ENCODE data around the gene RNLS.

The RNLS gene

DNA sequence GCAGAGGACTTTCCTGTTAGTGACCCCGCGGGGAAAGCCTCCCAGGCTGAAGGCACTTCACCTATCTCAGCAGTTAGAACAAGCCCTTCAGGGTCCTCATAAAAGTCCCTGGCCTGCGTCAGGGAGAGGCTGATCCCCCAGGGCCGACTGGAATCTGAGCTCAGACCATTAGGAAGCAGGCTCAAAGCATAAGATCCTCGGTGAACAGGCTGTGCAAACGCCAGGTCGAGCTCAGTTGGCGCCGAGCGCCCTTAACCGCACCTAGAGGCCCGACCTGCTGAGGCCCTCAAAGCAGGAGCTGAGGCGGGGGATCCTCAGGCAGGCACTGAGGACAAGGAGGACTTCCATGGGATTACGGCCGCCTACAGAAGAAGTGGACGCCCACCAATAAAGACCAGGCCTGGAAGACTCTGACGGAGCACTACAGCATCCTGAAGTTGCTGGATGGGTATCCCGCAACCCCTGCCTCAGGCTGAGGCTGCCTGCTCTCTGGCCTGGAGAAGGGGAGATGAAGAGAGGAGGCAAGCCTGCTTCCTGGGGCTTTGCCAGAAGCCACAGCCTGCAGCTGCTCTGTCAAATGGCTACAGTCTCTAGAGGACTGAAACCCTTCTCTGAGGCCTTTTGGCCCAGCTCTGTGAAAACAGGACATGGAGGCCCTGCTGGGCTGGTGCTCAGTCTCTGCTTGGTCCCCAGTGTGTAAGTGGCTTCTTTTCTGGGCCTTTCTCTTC lies 33.3 kb upstream of the RNLS start:
- POLR2A ChIA-PET (ENCODE audit: low non-redundant PET), result no interaction called here
- no peak overlapping the region for H3K27ac ChIP-seq
- TF ChIP-seq, protein P1, sequence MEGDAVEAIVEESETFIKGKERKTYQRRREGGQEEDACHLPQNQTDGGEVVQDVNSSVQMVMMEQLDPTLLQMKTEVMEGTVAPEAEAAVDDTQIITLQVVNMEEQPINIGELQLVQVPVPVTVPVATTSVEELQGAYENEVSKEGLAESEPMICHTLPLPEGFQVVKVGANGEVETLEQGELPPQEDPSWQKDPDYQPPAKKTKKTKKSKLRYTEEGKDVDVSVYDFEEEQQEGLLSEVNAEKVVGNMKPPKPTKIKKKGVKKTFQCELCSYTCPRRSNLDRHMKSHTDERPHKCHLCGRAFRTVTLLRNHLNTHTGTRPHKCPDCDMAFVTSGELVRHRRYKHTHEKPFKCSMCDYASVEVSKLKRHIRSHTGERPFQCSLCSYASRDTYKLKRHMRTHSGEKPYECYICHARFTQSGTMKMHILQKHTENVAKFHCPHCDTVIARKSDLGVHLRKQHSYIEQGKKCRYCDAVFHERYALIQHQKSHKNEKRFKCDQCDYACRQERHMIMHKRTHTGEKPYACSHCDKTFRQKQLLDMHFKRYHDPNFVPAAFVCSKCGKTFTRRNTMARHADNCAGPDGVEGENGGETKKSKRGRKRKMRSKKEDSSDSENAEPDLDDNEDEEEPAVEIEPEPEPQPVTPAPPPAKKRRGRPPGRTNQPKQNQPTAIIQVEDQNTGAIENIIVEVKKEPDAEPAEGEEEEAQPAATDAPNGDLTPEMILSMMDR (conservative IDR thresholded peaks at IDR 0.05; ENCODE audit: low read depth), result no peak
- CTCF ChIA-PET, result interaction anchor here (0.6 to 1.3 kb wide), 2 partner anchors 71 to 176 kb away, joined by 3 to 6 read pairs; no protein-coding TSS in a partner anchor
- no peak for DNase-seq (ENCODE audit: low spot score)

DNA sequence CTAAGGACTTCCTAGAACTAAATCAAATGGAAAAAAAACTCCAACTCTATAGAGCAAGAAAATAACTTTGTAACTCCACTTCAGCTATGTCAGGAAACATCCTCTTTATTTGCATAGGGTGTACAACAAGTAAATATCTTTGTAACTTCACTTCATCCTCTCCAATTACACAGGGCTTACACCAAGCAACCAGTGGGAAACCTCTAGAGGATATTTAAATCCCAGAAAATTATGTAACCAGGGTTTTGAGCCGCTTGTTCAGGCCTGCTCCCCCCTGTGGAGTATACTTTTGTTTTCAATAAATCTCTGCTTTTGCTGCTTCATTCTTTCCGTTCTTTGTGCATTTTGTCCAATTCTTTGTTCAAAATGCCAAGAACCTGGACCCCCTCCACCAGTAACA lies 25.7 kb upstream of the RNLS start:
- ChIA-PET CTCF (no interaction called here), POLR2A (ENCODE audit: low non-redundant PET) (no interaction called here)
- TF ChIP-seq, protein P1 (conservative IDR thresholded peaks at IDR 0.05; ENCODE audit: low read depth), result no peak
- no peak overlapping the region for H3K27ac ChIP-seq
- no peak for DNase-seq (ENCODE audit: low spot score)

DNA sequence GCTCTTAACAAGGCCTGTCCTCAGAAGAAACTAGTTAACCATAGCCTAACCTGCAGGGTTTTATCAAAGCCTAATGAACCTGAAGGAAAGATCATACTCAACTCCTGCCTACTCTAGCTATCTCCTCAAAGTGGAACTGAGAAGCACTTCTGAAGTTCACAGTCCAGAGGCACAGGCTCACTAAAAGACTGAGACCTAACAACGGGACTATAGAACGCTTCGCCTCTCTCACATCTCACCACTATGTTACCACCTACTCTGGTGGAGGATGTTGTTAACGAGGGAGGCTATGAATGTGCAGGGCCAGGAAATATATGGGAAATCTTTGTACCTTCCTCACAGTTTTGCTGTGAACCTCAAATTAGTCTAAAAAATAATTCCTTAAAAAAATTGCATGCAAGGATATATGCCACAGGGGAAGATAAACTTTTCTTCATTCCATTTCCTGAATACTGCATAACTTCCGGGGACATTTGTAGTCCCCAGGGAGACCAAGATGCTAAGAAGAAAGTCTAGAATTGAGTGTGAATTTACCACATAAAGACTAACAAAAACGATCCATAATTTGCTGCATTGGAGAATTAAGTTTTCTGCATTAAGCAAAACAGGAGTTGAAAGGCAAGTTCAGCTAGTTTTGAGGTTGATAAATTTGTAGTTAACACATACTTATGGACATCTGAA lies 25.1 kb upstream of the RNLS start:
- no peak for DNase-seq (ENCODE audit: low spot score)
- ChIA-PET POLR2A (ENCODE audit: low non-redundant PET) (no interaction called here), CTCF (no interaction called here)
- no peak overlapping the region for H3K27ac ChIP-seq
- TF ChIP-seq, protein P1 (conservative IDR thresholded peaks at IDR 0.05; ENCODE audit: low read depth), result no peak

DNA sequence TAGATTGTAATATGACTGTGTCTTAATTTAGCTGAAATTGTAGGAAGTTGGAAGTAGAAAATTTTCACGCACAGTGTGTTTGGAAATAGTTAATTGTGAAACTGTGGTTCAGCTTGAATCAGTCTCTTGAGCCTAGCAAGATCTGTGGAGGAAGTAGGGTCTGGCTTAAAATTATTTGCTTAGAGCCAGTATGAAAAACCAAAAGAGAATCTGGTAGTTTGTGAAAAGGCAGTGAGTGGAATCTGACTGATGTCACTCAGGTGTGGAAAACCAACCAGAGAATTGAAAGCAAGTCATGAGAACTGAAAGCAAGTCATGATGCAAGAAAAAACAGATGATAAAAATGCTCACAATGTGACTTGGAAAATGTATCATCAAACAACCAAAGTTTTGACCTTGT lies 14.9 kb upstream of the RNLS start:
- ChIA-PET POLR2A (ENCODE audit: low non-redundant PET) (no interaction called here), CTCF (interaction anchor here (0.5 to 0.6 kb wide), 2 partner anchors 93 to 625 kb away, joined by 3 to 5 read pairs; no protein-coding TSS in a partner anchor)
- no peak overlapping the region for H3K27ac ChIP-seq
- no peak for DNase-seq (ENCODE audit: low spot score)
- TF ChIP-seq, protein P1 (conservative IDR thresholded peaks at IDR 0.05; ENCODE audit: low read depth), result no peak

DNA sequence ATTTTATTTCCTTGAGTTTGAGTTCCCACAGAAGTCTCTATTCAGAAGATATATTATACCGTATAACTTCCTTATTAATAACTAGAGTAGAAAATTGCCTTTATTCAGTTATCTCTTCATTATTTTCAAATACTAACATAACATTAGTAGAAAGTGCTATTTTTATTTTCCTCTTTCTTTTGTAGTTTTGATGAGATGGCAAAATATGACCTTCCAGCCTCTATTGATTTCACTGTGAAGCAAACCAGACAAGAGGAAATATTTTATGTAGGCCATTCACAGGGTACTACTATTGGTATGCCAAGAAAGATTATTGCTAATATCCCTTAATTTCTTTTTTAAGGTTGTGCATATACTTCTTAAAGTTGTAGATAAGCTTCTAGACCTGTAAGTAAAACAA lies 11.4 kb upstream of the RNLS start:
- H3K27ac ChIP-seq, result no peak overlapping the region
- TF ChIP-seq, protein P1 (conservative IDR thresholded peaks at IDR 0.05; ENCODE audit: low read depth), result no peak
- CTCF ChIA-PET, result no interaction called here
- DNase-seq (ENCODE audit: low spot score), result no peak
- POLR2A ChIA-PET (ENCODE audit: low non-redundant PET), result no interaction called here

DNA sequence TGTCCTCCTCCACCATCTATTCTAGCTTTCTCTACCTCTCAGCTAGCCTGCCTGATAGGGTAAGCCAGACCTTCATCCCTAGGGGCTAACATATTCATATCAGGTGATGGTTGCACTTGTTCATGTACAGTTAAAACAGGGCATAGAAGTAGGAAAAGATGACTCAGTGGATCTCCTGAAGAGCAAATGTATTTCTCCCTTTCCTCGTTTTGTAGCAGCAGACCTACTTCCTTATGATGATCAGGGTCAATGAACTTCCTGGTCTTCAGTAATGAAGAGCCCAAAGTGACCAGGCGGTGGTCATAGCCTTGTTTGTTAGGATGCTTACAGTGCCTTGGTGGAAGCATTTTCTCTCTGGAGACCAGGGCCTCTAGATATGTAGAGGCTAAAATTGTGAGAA lies 9.8 kb upstream of the RNLS start:
- no peak overlapping the region for H3K27ac ChIP-seq
- TF ChIP-seq, protein P1 (conservative IDR thresholded peaks at IDR 0.05; ENCODE audit: low read depth), result no peak
- ChIA-PET POLR2A (ENCODE audit: low non-redundant PET) (no interaction called here), CTCF (no interaction called here)
- DNase-seq (ENCODE audit: low spot score), result no peak
